ENCODE measurements around the gene SEMA4C.

DNA sequence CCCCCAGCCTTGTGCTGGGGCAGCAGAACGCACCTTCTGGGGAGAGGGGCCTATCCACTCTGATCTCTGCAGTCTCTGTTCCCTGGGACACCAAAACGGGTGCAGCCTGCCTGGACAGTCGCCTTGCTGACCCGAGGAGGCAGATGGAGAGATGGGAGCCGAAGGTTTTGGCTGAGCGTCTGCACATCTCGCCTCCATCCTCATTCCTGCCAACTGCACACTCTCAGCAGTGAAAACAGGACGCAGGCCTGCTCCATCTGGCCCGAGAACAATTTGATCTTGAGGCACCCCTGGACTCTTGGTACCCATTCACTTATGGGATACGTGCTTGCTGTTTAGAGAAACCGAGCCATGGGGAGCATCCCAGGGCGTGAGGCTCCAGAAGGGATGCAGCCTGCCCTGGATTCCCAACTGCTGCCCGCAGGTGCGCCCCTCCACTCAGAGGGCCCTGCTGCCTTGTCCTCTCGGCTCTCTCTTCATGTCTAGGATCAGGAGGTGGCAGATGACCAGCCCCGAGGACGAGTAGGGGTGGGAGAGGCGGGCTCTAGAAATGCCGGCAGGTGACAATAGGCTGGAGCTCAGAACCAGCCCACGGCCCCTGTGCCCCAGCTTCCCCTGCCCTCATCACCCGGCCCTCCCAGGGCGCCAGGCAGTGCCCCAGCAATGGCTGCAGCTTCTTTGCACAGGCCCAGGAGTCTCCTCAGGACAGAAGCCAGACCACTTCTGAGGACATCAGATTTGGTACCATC is 9.1 kb upstream of the SEMA4C start:
- TF ChIP-seq, protein P1, sequence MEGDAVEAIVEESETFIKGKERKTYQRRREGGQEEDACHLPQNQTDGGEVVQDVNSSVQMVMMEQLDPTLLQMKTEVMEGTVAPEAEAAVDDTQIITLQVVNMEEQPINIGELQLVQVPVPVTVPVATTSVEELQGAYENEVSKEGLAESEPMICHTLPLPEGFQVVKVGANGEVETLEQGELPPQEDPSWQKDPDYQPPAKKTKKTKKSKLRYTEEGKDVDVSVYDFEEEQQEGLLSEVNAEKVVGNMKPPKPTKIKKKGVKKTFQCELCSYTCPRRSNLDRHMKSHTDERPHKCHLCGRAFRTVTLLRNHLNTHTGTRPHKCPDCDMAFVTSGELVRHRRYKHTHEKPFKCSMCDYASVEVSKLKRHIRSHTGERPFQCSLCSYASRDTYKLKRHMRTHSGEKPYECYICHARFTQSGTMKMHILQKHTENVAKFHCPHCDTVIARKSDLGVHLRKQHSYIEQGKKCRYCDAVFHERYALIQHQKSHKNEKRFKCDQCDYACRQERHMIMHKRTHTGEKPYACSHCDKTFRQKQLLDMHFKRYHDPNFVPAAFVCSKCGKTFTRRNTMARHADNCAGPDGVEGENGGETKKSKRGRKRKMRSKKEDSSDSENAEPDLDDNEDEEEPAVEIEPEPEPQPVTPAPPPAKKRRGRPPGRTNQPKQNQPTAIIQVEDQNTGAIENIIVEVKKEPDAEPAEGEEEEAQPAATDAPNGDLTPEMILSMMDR (IDR thresholded peaks at IDR 0.05), result no peak
- TF ChIP-seq POLR2A (IDR thresholded peaks at IDR 0.05), result no peak
- TF ChIP-seq EP300 (IDR thresholded peaks at IDR 0.05), result no peak

Data from gastroesophageal sphincter (tissue), 3 donors.